Astrocyte of the cerebellum (primary cell): ENCODE results near the gene NTMT1.

Source experiments
- DNase-seq: peaks from one replicate; pipeline ENCODE4 v3.0.0-alpha.2; 2011; ENCODE audit warnings: low read depth
- H3K4me3 ChIP-seq: 2 replicates; pipeline ENCODE4 v1.5.1; 2011; ENCODE audit warnings: mild to moderate bottlenecking, low read depth, low read length, moderate library complexity
- CTCF ChIP-seq: IDR thresholded peaks from 2 replicates; pipeline ENCODE4 v1.5.1; 2012; ENCODE audit warnings: low read length, low read depth, moderate library complexity, mild to moderate bottlenecking; ENCODE audit errors: missing control alignments
- in situ Hi-C: cut with HindIII; loops from 2 replicates; pipeline ENCODE4 v1.10.0; 2017; ENCODE audit warnings: low sequenced_read_pairs

The NTMT1 gene

GRCh38 chr9:129640086-129640870 lies 14.3 kb downstream of the NTMT1 start:
- peak overlapping the region; percentile 94 for H3K4me3 ChIP-seq
- DNase-seq = peak; percentile 86
- in situ Hi-C loops = no loop called here
- TF ChIP-seq CTCF = no peak

DNA sequence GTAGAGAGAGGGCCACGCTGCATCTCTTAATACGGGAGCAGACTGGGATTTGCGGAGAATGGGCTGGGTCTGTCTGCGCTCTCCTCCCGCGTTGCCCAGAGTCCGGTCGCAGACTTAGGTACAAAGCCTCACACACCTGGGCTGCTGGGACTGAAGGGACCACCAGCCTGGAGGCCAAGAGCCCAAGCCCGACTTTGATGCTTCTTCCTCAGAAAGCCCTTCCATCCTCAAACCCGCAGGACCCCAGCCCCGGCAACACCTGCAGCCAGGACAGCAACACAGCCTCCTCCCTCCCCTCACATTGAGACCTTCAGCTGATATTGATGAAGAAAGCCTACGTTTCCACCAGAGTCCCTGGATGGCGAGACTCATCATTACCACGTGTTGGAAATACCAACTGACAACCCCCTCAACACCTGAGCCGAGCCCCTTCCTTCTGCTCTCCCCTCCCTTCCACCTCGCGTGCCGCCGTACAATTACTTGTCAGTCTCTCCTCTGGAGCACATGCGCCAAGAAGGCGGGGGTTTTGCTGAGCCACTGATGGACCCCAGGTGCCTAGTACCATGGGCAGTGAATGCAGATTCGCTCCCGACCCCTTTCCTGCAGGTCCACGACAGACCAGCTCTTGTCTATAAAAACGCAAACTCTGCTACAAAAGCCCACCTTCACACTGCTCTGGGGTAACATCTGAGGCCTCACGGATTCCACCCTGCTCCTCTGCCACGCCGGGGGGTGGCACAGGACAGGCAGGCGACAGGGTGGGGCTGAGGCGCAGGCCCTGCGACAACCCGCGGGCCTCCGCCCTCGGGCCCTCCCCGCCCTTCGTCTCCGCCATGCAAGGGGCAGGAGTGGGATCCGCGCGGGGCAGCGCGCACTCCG lies 15.1 kb downstream of the NTMT1 start:
- no peak for TF ChIP-seq CTCF
- no peak for DNase-seq
- in situ Hi-C loops = no loop called here
- H3K4me3 ChIP-seq = peak overlapping the region; percentile 94

GRCh38 chr9:129641750-129642585 lies 16.0 kb downstream of the NTMT1 start, which contains the start of gene ASB6:
Gene ASB6, minus strand, starts transcription at chr9:129642151. Its CDS starts 152 bp downstream, at chr9:129641999.
- peak; percentile 87 for TF ChIP-seq CTCF
- in situ Hi-C loops = no loop called here
- peak; percentile 94 for DNase-seq

GRCh38 chr9:129643706-129644105 lies 17.7 kb downstream of the NTMT1 start:
- no peak for TF ChIP-seq CTCF
- DNase-seq = no peak
- H3K4me3 ChIP-seq = no peak overlapping the region
- in situ Hi-C loops = no loop called here

More at GRCh38 chr9:129641750-129642585, 16.0 kb downstream of the NTMT1 start, which contains the start of gene ASB6:
- H3K4me3 ChIP-seq = peak within 1 kb of the TSS; percentile 94

DNA sequence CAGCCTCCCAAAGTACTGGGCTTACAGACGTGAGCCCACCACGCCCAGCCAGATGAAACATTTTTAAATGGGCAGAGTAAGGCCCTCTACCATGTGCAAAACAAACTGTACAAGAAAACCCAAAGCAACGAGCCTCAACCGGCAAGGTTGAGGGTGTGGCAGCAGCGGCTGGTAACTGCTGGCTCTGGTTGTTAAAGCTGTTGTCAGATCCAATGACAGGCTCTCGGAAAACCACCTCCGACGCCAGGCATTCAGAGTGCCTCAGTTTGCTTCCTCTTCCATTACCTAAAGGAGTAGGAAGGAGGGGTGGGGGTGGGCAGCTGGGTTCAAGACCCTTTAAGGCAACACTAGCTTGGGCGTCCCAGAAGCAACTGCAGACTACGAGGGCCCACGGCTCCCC lies 18.4 kb downstream of the NTMT1 start:
- no peak overlapping the region for H3K4me3 ChIP-seq
- in situ Hi-C loops = no loop called here
- no peak for DNase-seq
- no peak for TF ChIP-seq CTCF

GRCh38 chr9:129644902-129645301 lies 18.9 kb downstream of the NTMT1 start:
- no peak for DNase-seq
- H3K4me3 ChIP-seq = no peak overlapping the region
- in situ Hi-C loops = no loop called here
- TF ChIP-seq CTCF = no peak
